Cardiac fibroblast (primary cell): ENCODE results near the gene SSX2IP.

ENCODE experiments used
- DNase-seq, 2 donors: peaks; one replicate each; pipeline versions ENCODE4 v3.0.0 to v3.0.0-alpha.2; 2010; ENCODE audit warnings: low read depth in 2 of 2
- H3K4me3 ChIP-seq, 2 donors: replicated peaks in 1 of 2; 1 replicate in 1 of 2; 2 replicates in 1 of 2; pipeline ENCODE4 v1.5.1; 2011; ENCODE audit warnings: low read depth in 2 of 2, low read length in 2 of 2, mild to moderate bottlenecking in 2 of 2, moderate library complexity in 1 of 2
- CTCF ChIP-seq: IDR thresholded peaks from one replicate; pipeline ENCODE4 v1.5.1; 2011; ENCODE audit warnings: low read depth, mild to moderate bottlenecking, low read length, inconsistent platforms

Gene SSX2IP

DNA sequence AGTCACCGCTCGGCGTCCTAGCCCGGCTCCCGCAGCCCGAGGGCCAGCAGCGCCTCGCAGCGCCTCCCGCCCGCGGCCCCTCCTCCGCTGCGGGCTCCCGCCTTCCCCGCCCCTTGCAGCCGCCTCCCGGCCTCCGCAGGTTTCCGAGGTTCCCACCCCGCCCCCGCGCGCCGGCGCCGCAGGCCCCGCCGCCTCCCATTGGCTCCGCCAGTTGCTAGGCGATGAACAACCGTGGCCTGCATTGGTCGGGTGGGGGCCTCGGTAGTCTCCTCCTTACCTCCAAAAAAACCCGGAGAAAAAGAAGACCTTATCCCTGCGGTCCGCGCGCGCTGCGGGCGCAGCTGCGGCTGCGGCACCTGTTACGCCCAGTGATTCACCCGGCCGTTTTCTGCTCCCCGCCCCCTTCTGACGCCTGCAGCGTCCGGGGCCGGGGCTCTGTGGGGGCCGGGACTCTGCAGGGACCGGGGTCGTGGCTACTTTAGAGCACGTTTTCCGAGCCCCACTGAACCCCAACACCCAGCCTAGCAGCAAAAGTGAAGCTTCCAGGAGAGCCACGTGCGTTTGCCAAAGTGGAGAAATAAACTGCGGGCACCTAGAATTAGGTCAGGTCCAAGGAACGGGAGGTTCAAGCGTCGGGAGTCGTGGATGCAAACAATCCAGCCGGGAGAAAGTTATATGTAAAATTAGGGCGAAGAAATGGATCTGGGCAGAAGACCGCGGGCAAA lies at the start of gene SSX2IP:
TSS of gene SSX2IP (minus strand) at position 65 of the 725 bp plus-strand sequence. CDS start 19,242 bp downstream, outside the sequence.
- no peak for TF ChIP-seq CTCF
- H3K4me3 ChIP-seq = peak within 1 kb of the TSS; percentile 70 to 85
- peak; percentile 97 to 98 for DNase-seq

DNA sequence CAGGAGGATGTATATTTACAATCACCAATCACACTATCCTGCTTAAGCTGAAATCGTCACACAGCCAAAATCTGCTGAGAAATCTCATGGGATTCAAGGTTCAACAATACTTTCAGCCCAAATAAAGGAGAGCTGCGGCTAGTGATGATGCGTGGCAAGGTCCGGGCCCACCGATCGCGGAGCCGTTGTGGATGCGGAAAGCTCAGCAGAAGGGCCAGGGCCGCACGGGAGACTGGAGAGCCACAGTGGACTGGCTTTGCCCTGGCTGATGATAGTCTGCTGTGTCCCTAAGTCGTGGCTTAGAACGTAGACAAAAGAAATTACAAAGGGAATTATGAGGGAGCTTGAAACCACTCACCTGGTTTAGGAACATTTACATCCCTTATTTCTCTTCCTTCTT lies 48.0 kb upstream of the SSX2IP start:
- TF ChIP-seq CTCF = no peak
- H3K4me3 ChIP-seq = no peak overlapping the region
- DNase-seq = no peak

GRCh38 chr1:84737590-84737989 lies 47.3 kb upstream of the SSX2IP start:
- DNase-seq = no peak

GRCh38 chr1:84736944-84737343 lies 46.7 kb upstream of the SSX2IP start:
- no peak overlapping the region for H3K4me3 ChIP-seq
- no peak for TF ChIP-seq CTCF
- no peak for DNase-seq

More at GRCh38 chr1:84737590-84737989, 47.3 kb upstream of the SSX2IP start:
- no peak overlapping the region for H3K4me3 ChIP-seq
- TF ChIP-seq CTCF = no peak

- H3K4me3 ChIP-seq = no peak overlapping the region
- TF ChIP-seq CTCF = no peak
- DNase-seq = no peak
Observed at GRCh38 chr1:84736445-84736844, 46.2 kb upstream of the SSX2IP start.

- TF ChIP-seq CTCF = no peak
- no peak for DNase-seq
Observed at GRCh38 chr1:84735483-84735882, 45.2 kb upstream of the SSX2IP start.

GRCh38 chr1:84732520-84732919 lies 42.3 kb upstream of the SSX2IP start:
- DNase-seq = no peak
- TF ChIP-seq CTCF = no peak
- H3K4me3 ChIP-seq = no peak overlapping the region

More at GRCh38 chr1:84735483-84735882, 45.2 kb upstream of the SSX2IP start:
- no peak overlapping the region for H3K4me3 ChIP-seq
